NCI-H2227 (cell line): ENCODE data around the gene ZNF688.
A peak's percentile ranks its signal among the peaks of the same experiment; 100 is the strongest.
"Not testable (repeated sequence)": the region's sequence is repeated elsewhere in the genome, so short reads cannot be mapped to it uniquely, and the experiment has no call there.

Experiments
- DNase-seq: peaks from one replicate; lab custom pipeline; 2025; ENCODE audit not compliant: unreplicated experiment; lab: John Stamatoyannopoulos, UW

ZNF688 gene

DNA sequence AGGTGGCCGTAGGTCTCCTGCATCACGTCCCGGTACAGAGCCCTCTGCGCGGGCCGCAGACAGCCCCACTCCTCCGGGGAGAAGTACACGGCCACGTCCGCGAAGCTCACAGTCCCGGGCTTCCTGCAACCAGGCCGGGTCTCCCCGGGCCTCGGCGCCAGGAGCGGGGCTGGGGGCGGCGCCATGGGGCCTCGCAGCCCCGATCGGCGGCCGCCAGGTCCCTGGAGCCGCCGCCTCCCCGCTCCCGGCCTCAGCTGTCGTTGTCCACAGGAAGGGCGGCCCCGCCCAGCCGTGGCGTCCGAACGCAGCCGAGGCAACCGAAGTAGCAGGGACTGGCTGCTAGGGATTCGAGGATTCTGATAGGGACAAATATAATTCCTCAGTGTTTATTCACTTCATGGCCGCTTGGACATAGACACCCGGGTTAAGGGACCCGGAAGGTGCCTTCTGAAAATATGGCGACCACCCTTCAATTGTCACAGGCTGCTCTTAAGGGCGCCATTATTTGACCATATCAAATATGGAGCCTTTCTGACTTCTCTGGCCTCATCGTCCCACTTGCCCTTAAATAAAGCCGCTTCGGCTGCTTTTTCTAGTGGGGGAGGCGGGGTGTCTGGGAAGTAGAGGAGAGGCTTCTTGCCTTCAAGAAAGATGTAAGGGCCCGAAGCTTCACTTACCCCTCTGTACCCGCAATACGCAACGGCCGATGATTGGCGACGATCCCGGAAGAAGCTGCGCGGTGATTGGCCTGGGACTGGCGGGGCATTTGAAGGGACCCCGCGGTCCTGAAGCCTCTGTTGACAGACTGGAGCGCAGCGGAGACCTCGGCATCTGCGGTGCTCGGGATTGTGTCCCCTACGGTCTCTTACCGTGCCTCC, at the start of gene ZNF688:
Gene ZNF688, minus strand, starts transcription at position 270 of the 878 bp plus-strand sequence. Its CDS starts 85 bp downstream, at position 185.
- peak; percentile 98 for DNase-seq

GRCh38 chr16:30620169-30620568, 48.7 kb upstream of the ZNF688 start:
- DNase-seq, result no peak

DNA sequence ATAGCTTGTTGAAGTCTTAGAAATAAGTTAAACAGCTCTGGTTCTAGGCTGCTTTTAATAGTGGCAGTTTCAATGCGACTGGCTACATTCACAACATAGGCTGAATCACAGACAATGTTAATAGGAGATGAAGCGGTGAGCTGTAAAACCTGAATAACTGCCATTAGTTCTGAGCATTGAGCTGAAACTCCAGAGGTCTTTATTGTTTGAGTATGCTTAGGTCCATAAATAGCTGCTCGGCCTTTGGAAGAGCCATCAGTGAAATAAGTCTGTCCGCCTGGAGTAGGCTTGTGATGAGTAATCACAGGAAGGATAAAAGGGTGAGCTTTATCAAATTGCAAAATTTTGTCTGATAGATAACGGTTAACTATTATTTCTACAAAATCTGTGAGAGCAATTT, 48.1 kb upstream of the ZNF688 start:
- peak; percentile 25 for DNase-seq

DNA sequence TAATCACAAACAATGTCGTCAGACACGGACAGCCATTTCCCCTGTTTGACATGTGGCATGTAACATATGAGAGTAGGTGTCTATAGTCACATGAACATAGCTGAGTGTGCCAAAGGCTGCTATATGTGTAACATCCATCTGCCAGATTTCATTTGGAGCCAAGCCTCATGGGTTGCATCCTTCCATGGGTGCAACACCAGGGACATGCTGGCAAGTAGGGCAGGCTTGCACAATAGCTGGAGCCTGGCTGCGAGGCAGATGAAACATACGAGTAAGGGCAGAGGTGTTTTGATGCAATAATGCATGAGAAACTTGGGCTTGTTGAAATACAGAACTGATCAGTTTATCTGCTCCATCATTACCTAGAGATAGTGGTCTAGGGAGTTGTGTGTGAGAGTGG, 47.7 kb upstream of the ZNF688 start:
- DNase-seq, result no peak

- DNase-seq, result peak; percentile 96
These were observed 44.0 kb upstream of the ZNF688 start for GRCh38 chr16:30615358-30616091.

DNA sequence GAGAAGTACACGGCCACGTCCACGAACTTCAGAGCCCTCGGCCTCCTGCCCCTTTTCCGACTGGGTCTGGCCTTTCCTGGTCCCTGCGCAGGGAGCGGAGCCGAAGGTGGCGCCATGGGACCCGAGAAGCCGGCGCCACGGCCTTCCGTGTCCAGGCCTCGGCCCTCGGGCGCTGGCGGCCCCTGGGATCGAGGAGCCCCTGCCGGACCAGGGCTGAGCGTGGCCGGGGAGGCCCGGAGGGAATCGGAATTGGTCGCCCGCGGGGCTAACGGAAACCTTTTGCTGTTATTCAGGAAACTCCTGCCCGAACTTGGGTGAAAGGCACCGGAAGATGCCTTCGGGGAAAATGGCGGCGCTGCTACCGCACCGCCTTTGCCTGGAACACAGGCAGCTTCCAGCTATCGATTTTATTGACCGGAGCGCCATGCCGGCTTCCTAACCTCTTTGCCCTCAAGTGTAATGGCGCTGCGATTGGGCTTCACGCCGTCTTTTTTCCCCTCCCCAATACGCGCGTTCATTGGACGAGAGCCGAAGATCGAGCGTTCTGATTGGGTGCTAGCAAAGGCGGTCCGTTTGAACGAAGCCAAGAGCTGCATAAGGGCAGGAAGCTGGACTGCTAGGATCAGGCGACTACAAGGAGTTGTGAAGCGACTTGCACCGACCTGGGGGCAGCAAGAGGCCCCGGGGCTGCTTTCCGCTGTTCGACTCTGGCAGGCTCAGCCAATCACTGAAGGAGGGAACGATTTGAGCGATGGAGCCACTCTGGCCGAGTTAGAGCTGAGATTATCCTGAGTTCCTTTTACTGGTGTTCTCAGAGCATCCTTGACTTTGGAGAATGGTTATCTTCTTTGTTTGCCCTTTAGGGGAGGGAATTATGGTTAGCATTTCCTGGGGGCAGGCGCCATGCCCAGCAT, 38.7 kb upstream of the ZNF688 start, which contains the start of gene ZNF689:
Gene ZNF689, minus strand, starts transcription at position 464 of the 914 bp plus-strand sequence. Its CDS starts 348 bp downstream, at position 116.
- peak; percentile 99 for DNase-seq

GRCh38 chr16:30609002-30609925, 37.8 kb upstream of the ZNF688 start:
- peak; percentile 43 for DNase-seq

DNA sequence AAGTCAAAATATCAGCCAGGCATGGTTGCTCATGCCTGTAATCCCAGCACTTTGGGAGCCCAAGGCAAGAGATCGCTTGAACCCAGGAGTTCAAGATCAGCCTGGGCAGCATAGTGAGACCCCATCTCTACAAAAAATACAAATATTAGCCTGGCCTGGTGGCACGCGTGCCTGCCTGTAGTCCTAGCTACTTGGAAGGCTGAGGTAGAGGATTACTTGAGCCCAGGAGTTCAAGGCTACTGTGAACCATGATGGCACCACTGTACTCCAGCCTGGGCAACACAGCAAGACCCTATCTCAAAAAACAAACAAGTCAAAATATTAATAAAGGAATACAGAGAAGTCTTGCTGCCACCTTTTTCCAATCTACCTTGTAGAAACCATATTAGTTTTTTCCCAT, 34.5 kb upstream of the ZNF688 start:
- DNase-seq, result no peak

DNA sequence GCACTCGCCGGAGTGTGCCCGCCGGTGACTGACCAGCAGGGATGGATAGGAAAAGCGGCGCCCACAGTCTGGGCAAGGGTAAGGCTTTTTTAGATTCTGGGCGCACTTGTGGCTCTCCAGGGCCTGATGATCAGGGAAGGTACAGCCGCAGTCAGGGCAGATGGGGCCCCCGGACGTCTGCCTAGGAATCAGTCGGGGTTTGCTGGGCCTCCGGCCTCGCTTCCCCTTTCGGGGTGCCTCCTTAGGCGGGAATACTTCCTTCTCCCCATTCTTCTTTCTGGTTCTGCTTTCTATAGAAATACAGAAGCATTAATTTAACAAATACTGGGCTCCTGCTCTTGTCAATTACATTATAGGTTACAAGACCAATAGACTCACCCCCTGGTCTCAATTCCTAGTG, 33.6 kb upstream of the ZNF688 start:
- DNase-seq, result no peak

- DNase-seq, result no peak
These were observed 32.9 kb upstream of the ZNF688 start for GRCh38 chr16:30604316-30604947.

- no peak for DNase-seq
These were observed 32.4 kb upstream of the ZNF688 start for GRCh38 chr16:30603945-30604315.

- no peak for DNase-seq
These were observed 31.2 kb upstream of the ZNF688 start for GRCh38 chr16:30602616-30603277.

DNA sequence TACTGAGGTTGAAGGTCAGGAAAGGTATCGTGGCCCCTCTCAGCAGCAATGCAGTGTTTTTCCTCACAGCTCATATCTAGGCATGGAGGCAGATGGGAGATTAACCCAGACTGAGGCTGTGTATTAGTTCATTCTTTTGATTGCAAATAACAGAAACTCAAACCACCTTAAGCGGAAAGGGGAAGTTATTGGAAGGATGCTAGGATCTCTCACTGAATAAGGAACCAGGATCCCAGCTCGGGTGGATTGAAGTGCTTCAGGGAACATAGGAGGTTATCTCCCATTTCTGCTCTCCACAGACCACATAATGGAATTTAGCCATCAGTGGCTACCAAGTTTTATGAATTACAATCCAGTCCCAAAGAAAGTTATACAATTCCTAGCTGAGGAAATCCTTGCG, 30.5 kb upstream of the ZNF688 start:
- DNase-seq, result no peak

DNA sequence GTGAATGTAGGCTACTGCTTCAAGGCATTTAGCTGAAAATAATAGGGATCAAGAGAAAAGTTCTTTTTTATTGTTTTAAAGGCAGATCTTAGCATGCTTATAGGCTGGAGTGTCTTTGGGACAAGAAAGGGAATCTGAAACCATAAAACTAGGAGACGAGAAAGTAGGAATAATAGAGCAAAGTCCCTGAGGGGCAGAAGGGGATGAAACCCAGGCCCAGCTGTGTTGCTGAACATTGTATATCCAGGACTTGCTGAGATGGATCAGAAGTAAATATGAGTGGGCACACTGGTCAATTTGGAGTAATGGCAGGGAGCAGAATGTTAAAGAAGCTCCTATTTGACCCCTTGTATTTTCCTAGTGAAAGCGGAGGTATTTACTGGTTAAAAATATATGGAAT, 29.4 kb upstream of the ZNF688 start:
- no peak for DNase-seq

DNA sequence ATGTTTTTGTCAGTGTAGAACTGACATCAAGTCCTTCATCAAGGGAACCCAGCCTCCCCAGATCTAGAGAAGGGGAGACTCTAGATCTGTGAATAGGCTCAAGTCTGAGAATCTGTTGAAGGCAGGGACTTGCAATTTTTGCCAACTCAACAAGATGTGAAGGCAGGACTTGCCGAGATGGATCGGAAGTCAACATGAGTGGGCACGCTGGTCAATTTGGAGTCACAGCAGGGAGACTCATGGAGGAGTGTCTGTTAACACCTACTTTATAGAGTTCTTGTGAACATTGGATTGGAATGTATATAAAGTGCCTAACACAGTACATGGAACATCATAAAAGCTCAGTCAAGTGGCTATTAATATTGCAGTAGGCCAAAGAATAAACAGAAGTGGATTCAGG, 28.7 kb upstream of the ZNF688 start:
- DNase-seq, result no peak

GRCh38 chr16:30592871-30593270, 21.4 kb upstream of the ZNF688 start:
- no peak for DNase-seq

DNA sequence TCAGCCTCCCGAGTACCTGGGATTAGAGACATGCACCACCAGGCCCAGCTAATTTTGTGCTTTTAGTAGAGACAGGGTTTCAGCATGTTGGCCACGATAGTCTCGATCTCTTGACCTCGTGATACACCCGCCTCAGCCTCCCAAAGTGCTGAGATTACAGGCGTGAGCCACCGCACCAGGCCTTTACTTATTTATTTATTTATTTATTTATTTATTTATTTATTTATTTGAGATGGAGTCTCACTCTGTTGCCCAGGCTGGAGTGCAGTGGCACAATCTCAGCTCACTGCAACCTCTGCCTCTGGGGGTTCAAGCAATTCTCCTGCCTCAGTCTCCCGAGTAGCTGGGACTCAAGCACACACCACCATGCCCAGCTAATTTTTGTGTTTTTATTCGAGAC, 19.4 kb upstream of the ZNF688 start:
- DNase-seq, result not testable (repeated sequence)

- not testable (repeated sequence) for DNase-seq
These were observed 18.1 kb upstream of the ZNF688 start for GRCh38 chr16:30589582-30589981.

GRCh38 chr16:30588651-30589050, 17.1 kb upstream of the ZNF688 start:
- no peak for DNase-seq
